HG02943 (cell line): Measurements from ENCODE around the gene GMIP.
"Not testable (repeated sequence)": the region's sequence is repeated elsewhere in the genome, so short reads cannot be mapped to it uniquely, and the experiment has no call there.

Source experiments
- ATAC-seq: cut with Tn5 transposase; IDR thresholded peaks from one replicate; pipeline ENCODE4 v1.9.1; 2021; ENCODE audit warnings: mild to moderate bottlenecking, low read depth, moderate library complexity; ENCODE audit not compliant: unreplicated experiment

GMIP gene

DNA sequence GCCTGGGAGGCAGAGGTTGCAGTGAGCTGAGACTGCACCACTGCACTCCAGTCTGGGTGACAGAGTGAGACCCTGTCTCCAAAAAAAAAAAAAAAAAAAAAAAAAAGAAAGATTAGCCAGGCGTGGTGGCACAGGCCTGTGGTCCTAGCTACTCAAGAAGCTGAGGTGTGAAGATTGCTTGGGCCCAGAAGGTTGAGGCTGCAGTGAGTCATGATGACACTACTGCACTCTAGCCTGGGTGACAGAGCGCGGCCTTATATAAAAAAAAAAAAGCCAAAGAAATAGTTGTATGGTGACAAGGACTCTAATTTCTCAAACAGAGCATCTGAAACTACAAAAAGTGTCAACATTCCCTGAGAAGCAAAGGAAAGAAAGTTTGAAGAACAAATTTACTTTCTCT, 28.4 kb downstream of the GMIP start:
- ATAC-seq, result no peak

DNA sequence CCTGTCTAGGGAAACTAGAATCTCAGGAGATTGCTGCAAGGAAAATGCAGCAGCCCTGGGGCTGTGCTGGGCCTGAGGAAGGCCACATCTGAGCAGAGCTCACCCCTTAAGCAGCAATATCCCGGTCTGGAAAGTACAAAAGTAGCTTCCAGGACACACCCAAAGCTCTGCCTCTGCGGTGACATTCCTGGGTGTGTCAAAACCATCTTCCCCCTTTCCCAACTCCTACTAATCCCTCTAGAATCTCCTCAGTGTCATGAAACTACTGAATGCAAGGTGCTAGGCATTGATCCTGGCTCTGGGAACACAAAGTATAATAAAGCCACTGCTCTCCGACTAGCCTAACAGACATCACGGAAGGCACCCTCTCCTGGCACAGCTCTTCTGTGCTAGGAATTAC, 30.0 kb downstream of the GMIP start:
- no peak for ATAC-seq

DNA sequence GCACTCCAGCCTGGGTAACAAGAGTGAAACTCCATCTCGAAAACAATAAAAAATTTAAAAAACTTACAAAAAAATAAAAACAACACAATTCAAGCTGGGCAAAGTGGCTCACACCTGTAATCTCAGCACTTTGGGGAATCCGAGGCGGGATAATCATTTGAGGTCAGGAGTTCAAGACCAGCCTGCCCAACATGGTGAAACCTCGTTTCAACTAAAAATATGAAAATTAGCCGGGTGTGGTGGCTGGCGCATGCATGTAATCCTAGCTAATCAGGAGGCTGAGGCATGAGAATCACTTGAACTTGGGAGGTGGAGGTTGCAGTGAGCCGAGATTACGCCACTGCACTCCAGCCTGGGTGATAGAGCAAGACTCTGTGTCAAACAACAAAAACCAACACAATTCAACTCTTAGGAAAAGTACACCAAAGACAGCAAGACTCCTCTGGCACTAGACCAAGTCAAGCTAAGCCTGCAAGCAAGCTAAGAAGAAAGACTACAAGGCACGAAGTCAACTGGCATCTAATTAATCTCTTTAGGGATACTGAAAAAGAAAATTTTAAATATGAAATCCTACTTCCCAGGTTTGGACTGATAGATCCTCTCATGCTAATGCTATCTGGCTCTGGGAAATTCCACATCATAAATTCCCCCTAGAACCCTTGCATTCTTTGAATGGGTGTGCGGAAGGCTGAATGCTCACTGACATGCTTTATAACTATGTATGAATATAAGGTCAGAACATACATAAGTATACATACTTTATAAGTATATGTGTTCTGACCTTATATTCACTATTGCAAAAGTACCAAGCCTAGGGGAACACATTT, 32.9 kb downstream of the GMIP start:
- ATAC-seq, result no peak

DNA sequence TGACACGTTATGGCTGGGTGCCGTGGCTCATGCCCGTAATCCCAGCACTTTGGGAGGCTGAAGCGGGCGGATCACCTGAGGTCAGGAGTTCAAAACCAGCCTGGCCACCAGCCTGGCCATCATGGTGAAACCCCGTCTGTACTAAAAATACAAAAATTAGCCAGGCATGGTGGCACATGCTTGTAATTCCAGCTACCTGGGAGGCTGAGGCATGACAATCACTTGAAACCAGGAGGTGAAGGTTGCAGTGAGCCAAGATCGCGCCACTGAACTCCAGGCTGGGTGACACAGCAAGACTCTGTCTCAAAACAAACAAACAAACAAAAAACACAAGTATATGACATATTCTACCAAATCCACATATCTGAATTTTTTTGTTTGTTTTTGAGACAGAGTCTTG, 36.8 kb downstream of the GMIP start:
- not testable (repeated sequence) for ATAC-seq

DNA sequence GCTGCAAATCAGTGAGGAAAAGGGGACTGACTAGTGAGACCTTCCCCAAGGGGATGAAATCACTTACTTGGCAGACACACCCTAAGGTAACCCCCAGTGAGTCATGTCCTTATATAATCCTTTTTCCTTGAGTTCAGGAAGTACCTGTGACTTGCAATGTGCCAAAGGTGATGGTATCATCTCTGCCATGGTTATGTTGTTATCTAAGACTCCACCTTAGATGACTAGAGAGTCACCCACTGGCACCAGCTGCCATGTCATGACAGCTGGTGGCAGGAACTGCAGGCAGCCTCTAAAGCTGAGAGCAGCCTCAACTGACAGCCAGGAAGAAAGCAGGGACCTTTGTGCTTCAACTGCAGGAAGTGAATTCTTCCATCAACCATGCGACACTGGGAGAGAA, 37.4 kb downstream of the GMIP start:
- no peak for ATAC-seq

DNA sequence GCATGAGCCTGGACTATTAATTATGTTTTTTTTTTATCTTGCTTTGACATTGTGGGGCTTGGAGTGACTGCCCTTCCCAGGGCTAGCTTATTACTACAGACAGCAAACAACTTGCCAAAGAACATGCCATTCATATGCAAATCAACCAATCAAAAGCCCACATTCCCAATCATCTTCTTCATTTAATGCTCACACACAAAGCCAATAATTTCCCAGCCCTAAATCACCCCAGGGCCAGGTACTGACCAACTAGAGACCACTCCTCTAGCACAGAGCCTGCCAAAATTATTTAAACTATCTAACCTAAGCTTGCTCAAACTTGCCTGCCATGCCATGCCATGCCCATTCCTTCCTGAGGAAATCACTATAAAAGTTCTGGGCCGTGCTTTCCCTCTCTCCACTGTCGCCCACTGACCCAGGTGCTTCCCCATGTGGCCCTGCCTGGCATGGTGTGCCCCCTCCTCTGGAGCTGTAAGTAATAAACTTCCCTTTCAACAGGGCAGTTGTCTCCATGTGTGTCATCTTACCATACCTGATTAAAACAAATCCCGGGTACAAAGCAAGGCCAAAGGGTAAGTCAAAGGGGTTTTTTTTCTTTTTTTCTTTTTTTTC, 40.6 kb downstream of the GMIP start:
- ATAC-seq, result no peak

DNA sequence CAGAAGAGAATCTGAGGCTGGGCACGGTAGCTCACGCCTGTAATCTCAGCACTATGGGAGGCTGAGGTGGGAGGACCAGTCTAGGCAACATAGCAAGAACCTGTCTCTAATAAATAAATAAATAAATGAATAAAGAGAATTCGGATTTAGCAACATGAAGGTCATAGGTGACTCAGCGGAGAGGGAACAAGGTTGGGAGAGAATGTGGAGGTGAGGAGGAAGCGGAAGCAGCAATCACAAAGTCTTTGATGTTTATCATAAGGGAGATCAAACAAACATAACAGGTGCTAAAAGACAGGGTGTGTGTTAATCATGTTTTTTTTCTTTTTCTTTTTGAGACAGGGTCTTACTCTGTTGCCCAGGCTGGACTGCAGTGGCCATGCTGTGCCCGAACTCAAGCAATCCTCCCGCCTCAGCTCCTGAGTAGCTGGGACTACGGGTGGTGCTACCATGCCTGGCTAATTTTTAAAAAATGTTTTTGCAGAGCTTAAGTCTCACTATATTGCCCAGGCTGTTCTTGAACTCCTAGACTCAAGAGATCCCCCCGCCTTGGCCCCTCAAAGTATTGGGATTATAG, 41.2 kb downstream of the GMIP start:
- no peak for ATAC-seq

DNA sequence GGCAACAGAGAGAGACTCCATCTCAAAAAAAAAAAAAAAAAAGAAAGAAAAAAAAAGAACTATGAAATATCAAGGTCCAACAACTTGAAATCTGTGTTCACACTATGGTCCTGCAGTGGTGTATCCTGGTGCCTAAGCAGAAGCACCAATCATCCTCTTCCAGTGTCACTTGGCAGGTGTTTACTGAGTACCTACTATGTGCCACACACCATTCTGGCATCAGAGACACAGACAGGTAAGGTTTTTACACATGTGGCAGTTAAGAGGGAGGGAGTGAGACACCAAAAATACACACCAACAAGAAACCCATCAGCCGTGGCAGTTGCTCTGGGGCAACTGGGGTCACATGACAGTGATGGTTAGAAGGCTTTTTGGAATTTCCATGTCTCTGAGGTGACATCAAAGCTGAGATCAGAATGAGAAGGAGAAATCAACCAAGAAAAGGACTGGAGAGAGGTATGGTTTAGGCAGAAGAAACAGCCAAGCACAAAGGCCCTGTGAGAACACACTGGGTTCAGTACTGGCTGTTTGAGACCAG, 42.6 kb downstream of the GMIP start:
- ATAC-seq, result no peak

DNA sequence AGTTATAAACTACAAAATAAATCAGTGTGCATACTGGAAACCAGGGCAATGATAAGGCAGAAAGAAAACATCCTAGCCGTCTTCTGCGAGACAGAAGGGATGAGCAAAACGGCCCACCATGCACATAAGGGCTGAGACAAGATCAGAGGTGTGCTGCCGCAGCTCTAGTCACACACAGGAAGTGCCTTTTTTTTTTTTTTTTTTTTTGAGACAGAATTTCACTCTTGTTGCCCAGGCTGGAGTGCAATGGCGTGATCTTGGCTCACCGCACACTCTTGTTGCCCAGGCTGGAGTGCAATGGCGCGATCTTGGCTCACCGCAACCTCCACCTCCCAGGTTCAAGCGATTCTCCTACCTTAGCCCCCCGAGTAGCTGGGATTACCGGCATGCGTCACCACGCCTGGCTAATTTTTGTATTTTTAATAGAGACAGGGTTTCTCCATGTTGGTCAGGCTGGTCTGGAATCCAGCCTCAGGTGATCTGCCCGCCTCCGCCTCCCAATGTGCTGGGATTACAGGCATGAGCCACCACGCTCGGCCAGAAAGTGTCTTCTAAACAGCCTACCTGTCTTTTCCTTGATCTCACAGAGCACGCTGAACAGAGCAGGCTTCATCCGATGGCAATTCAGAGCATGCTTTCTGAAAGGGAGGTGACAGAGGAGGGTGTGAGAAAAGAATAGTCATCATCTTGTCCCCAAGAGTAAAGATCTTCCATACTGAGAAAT, 44.6 kb downstream of the GMIP start:
- ATAC-seq, result not testable (repeated sequence)

DNA sequence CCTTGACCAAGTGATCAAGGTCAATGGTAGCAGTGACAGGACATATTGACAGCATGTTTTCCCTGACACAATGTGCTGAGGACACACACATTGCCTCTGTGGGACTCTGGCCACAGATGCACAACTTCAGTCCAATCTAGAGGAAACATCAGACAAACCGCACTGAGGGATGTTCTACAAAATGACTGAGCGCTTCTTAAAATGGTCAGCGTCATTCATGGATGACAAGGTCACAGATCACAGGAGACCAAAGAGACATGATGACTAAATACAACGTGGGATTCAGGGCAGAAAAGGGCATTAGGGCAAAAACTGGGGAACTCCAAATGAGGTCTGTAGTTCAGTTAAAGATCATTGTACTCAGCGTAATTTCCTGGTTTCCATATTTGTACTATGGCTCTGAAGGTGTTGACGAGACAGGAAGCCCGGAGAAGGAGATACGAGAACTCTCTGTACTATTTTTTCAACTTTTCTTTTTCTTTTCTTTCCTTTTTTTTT, 45.6 kb downstream of the GMIP start:
- ATAC-seq, result no peak

DNA sequence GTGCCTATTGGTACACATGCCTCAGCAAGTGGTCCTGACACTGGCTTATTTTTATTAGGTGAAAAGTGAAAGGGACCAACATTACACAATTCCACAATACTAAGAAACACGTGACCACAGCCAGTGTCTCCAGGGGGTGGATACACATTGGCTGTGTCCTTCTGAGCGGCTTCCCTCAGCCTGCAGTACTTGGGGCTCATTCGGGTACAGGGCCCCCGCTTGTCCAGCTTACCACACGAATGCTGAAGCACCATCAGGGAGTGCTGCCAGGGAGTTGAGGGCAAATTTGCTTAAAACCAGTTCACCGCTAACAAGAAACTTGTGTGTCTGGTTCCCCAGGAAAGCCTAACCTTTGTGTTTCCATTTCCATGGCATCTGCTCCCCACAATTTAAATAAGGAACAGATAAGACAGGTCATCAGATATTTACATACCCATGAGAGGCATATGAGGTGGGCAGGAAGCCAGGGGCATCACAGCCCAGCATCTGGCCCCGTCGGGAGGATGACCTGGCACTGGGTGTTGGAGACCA, 48.2 kb downstream of the GMIP start:
- ATAC-seq, result no peak

DNA sequence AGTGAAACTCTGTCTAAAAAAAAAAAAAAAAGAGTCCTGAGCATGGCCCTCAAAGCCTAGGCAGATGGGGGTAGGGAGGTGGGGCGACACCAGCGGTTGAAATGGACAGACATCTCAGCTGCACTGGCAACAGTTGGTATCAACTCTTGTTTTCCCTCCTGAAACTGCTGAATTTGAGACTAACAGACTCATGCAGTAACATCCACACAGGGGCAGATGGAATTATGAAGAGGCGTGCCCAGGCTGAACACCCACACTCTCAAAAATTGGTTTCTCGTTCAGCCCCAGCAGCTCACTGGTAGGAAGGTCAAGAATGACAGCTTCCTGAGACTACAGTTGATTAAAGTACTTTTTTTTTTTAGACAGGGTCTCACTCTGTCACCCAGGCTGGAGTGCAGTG, 49.1 kb downstream of the GMIP start:
- no peak for ATAC-seq

DNA sequence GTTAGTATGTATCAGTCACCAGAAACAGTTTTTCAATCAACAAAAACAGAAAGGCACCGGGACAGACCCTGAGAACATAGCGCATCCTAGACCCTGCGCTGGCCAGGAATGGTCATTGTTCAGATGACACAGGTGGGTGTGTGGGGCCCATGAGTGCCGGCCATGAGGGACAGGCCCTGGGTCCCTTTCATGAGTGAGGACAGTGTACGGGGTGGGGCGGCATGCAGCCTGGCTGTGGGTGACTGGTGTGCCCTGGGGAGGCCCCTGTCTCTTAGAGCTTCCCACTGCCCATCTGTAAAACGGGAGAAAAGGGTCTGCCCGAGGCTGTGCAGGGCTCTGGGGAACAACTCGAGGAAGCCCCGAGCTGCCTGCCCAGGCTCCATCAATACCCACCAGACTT, 50.8 kb downstream of the GMIP start:
- ATAC-seq, result no peak

DNA sequence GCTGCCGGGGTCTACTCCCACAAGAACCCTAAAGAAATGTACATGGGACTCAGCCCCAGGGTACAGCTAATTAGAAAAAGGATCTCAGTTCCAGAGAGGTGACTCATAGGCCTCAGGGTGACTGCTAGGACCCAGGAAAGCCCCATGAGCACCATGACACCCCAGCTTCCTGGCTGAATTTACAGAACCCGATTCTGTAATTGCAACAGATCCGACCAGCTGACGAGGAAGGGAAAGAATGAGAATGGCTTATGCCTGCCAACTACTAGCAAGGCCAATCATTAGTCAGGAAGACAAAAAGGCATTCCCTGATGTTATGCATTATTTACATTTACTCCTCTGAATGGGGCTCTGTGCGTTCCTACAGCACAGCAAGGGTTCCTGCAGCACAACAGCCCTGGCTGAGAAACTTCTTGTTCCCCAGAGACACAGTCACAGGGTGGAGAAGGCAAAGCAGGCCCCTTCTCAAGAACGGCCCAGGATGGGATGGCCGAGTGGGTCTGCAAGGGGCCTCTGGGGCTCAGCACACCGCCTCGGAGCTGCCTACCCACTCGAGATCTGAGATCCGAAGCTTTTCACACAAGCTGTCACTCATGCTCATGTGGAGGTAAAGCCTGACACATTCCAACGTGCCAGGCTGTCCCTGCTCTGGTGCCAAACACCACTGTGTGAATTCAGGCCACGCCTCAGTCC, 52.2 kb downstream of the GMIP start:
- ATAC-seq, result no peak

DNA sequence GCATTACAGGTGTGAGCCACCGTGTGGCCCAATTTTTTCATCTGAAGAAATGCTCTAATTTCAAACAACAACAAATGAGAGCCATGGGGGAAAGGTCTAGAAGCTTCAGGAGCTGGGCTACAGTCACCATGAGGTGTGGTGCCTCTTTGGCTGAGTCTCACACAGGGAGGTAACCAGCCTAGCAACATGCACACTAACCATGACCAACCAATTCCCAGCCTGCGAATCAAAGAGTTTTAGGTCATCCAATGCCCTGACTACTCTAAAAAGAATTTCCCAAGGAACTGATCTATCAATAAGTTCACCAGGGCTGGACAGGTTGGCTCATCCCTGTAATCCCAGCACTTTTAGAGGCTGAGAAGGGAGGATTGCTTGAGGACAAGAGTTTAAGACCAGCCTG, 54.9 kb downstream of the GMIP start:
- ATAC-seq, result no peak

DNA sequence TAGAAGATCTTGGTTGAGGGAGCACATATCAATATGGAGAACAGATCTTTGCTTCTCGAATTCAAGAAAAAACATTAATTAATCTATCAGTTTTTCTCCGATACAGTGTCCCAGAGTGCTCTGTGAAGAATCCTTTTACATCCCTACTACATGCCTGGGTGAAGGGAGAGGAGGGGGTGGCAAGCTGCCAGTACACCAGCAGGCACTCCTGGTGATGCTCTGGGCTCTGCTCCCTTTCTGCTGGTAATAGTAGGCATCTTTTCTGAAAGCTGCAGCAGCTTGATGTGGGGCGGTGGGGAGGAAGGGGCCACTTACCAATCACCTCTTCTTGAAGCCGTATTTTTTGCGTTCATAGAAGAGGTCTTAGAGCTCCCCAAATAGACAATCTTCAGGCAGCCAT, 55.7 kb downstream of the GMIP start:
- no peak for ATAC-seq

DNA sequence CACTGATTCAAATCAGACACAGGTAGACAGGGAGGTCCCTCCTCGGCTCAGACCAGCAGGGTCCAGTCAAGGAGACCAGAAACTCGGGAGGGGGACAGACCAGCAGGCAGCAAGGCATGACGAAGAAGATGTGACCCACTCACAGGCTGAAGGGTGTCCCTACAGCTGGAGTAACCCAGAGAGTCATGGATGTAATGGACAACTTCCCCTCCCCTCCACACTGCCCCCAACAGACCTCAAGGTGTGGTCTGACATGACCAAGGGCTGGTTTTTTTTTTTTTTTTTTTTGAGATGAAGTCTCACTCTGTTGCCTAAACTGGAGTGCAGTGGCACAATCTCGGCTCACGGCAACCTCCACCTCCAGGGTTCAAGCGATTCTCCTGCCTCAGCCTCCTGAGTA, 59.1 kb downstream of the GMIP start:
- no peak for ATAC-seq

DNA sequence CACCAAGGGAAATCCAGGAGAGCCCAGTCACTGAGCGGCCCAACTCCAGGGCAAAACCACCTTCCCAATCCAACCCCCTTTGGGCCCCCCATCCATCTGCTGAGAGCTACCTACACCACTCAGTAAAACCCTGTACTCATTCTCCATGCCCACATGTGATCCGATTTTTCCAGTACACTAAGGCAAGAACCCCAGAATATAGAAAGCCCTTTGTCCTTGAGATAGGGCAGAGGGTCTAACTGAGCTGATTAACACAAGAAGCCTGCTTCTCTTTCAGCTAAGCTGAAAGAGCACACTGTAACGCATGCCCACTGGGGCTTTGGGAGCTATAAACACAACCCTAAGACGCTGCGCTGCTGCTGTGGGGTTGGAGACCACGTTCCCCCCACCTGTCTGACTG, 61.0 kb downstream of the GMIP start:
- ATAC-seq, result no peak

DNA sequence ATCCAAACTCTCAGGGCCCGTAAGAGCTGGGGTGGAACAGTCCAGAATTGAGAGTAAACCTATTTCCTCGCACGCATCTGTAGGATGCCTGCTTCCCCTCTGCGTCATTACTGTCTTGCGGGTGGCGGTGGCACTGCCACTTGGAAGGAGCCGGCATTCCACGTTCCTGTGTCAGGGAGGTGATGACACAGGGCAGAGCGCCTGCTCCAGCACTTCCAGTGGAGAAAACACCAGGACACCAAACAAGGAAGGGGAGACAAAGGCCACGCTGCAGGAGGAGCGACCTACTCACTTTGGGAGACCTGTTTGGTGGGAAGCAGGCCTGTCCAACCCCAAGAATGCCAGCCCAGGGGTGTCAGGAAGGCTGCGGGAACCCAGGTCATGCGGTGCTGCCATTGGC, 62.1 kb downstream of the GMIP start:
- ATAC-seq, result no peak

DNA sequence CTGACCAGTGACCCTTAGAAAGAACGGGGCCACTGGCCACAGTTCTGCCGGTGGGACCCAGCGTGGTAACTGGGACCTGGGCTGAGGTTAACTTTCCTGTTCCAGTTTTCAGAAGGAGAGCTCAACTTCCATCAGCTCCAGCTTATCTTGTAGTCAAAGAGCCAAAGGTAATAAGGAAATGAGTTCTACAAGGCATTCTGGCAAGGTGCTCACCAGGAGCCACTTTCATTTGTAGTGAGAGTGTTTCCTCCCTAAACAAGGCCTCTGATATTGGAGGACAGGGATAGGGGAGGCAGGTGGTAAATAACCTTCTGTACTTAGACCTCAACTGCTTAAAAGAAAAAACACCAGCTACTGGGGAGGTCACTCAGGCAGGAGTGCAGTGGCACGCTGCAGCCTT, 63.0 kb downstream of the GMIP start:
- ATAC-seq, result no peak
